GM12865 (cell line): ENCODE data around the gene GMNN.

Experiments
- DNase-seq: peaks from one replicate; pipeline ENCODE4 v3.0.0; 2010; ENCODE audit warnings: low read depth
- H3K4me3 ChIP-seq: 2 replicates; pipeline ENCODE4 v1.5.1; 2011; ENCODE audit warnings: mild to moderate bottlenecking, low read depth, low read length, control low read depth
- TF ChIP-seq, protein P1 (sequence below): IDR thresholded peaks from 2 replicates; pipeline ENCODE4 v1.5.1; 2011; ENCODE audit warnings: low read length, control low read depth, low read depth, inconsistent platforms; ENCODE audit not compliant: insufficient read depth; ENCODE audit errors: missing control alignments

GMNN gene

DNA sequence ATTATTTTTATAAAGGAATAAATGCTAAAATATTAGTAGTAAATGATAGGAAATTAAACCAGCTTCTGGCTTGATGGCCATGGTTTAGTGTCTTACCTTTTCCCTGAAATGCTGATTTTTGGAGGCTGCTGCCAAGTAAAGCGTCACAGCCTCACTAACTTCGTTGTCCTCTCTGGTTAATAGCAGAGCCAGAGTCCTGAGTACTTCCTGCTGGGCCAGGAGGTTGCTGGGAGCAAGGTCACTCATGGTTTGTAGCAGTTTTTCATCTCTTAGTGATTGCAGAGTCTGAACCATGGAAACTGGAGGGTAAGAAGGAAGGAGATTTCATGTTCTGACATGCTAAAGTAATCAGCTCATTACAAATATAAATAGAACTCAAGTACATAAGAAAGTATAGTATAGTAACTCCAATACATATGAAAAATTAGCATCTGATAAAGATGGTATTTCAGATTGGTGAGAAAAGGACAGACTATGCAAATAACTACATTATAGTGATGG, 50.4 kb downstream of the GMNN start:
- DNase-seq: no peak
- TF ChIP-seq, protein P1, sequence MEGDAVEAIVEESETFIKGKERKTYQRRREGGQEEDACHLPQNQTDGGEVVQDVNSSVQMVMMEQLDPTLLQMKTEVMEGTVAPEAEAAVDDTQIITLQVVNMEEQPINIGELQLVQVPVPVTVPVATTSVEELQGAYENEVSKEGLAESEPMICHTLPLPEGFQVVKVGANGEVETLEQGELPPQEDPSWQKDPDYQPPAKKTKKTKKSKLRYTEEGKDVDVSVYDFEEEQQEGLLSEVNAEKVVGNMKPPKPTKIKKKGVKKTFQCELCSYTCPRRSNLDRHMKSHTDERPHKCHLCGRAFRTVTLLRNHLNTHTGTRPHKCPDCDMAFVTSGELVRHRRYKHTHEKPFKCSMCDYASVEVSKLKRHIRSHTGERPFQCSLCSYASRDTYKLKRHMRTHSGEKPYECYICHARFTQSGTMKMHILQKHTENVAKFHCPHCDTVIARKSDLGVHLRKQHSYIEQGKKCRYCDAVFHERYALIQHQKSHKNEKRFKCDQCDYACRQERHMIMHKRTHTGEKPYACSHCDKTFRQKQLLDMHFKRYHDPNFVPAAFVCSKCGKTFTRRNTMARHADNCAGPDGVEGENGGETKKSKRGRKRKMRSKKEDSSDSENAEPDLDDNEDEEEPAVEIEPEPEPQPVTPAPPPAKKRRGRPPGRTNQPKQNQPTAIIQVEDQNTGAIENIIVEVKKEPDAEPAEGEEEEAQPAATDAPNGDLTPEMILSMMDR: no peak
- no peak overlapping the region for H3K4me3 ChIP-seq

DNA sequence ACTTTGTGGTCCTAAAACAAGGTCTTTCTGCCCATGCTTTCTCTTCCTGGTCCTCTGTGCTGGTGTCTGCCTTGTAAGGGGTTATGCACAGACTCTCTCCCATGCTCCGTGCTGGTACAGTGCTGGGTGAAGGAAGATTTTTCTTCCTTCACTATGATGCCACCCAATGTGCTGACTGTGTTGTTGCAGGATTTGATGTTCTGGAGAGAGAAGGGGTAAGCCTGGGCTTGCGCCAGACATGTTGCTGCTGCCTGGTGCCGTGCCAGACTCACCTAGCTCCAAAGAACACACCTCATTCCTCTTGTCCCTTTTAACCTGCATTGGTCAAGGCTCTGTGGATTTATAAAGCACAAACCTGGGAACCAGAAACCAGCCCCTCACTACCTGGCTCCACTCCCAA, 52.4 kb downstream of the GMNN start:
- DNase-seq: no peak
- TF ChIP-seq, protein P1: no peak
- H3K4me3 ChIP-seq: no peak overlapping the region

DNA sequence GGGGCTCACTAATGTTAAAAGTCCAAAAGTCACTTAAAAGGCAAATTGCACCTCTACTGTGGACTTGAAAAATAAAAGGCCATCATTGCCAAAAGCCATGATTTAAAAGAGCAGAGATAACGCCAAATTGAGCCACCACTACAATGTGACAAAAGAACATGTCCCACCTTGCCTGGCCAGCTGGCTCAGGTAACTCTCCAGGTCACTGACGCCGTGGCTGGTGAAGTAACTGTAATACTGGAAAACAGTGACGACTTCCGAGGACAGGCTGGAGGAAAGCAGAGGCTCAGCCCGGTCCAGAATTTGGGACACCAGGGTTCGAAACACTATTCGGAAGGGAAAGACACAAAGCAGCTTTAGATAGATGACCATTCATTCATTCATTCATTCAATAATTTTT, 53.2 kb downstream of the GMNN start:
- no peak for DNase-seq
- H3K4me3 ChIP-seq: no peak overlapping the region
- TF ChIP-seq, protein P1: no peak

DNA sequence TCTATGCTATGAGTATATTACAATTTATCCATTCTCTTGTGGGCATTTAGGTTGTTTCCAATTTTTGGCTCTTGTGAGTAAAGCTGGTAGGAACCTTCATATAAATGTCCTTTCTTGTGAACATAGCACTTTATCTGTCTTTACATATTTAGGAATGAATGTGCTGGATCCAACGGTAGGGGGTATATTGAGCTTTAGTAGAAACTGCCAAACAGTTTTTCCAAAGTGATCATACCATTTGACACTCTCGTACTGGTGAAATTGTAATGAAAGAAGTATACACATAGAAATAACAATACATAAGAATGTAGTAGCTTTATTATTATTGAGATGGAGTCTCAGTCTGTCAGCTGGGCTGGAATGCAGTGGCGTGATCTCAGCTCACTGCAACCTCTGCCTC, 54.9 kb downstream of the GMNN start:
- TF ChIP-seq, protein P1: no peak
- H3K4me3 ChIP-seq: no peak overlapping the region
- DNase-seq: no peak

DNA sequence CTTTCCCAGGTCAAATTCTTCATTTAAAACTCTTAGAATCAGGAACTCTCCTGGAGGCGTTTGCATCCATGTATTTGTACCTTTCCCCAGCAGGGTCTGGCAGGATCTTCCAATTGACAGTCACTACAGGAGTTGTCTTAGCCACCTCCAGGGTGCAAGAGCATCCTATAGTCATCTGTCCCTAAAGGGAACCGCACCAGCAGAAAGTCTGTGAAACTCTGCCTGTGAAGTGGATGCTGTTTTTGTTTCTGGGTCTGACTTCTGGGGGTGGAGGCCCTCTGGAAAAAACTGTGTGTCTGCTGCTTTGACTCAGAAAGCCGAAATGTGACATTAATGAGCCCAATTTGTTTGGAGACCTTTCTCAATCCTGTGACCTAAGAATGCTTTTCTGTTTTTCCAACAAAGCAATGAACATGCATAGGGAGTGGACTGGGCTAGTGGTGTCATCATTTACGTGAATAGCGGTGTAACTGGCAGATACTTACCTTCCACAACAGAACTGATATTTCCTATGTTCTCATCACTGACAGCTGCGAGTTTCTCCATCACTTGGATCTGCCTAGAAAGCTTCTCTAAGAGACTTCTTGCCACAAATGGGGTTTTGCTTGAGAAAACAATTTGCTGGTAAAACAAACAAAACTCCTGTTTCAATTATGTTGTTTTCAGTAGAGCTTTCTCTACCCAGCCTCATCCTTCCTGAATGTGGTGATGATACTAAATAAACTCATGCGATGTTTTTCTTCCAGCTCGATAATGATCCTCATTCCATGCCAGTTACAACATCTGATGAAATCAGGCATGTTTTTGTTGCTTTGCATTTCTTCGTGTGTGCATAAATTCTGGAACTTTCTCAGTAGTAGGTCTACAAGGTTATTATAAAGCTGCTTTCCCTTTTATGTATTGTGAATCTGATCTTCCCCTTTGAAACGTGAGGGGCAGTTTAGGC, 57.3 kb downstream of the GMNN start:
- TF ChIP-seq, protein P1: no peak
- no peak overlapping the region for H3K4me3 ChIP-seq
- no peak for DNase-seq

DNA sequence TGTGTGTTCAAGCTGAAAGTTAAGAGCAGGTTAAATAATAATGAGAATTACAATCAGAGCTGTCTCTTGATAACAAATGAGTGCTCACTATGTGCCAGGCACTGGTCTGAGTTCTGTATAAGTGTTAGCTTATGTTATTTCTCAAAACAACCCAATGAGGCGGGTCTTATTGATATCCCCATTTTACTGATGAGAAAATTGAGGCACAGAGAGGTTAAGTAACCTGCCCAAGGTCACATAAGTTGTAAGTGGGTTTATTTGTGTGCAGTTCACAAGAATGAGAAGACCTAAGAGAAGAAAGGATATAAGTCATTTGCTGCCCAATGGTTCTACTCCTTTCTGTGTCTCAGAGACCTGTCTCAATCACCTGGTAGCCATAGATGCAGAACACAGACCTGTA, 58.1 kb downstream of the GMNN start:
- TF ChIP-seq, protein P1: no peak
- no peak overlapping the region for H3K4me3 ChIP-seq
- DNase-seq: no peak
